AG09309 (cell line): ENCODE data around the gene VAMP8.

Source experiments
- DNase-seq: peaks from one replicate; pipeline ENCODE4 v3.0.0-alpha.2; 2010; ENCODE audit warnings: low read depth
- H3K4me3 ChIP-seq: 2 replicates; pipeline ENCODE4 v1.5.1; 2011; ENCODE audit warnings: mild to moderate bottlenecking, low read depth, low read length, moderate library complexity; ENCODE audit not compliant: control insufficient read depth
- TF ChIP-seq, protein P1 (sequence below): IDR thresholded peaks from 2 replicates; pipeline ENCODE4 v1.5.1; 2011; ENCODE audit warnings: mild to moderate bottlenecking, low read depth, low read length, inconsistent platforms; ENCODE audit not compliant: insufficient read depth, control insufficient read depth; ENCODE audit errors: missing control alignments

The VAMP8 gene

DNA sequence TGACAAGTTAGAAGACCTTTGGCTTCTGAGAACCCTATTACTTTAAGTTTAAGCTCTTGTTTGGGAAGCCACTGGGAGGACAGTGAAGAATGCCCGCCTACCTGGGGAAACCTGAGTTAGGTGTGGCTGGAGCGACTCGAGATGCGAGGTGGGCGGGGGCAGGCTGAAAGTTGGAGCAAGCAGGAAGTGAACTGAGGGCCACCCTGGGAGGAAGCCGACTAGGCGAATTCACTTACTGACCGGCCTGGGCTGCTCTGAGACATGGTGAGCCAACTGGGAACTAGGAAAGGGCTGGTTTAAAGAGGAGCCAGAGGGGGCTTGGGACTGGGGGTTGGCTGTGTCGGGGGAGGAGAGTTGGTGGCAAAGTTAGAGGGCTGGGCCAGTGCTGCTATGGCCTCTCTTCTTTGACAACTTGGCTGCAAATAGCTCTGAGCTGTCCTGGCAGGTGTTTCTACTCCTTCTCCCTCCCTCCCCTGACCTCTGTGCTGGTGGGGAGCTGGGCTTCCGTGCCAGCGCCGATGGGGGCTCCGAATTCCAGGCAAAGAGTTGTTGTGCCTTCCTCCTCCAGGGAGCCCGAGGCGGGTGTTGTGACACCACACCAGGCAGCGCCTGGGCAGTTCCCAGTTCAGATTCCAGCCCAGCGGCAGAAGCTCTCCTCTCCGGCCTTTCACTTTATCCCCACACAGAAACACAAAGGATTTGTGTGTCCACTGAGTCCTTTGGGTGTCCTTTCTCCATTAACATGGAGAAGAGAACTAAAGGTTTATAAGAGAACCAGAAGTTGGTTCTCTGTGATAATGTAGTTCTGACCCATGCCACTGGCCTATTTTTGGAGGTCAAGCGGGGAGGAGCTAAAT is at the start of gene VAMP8:
Gene VAMP8 (plus strand): TSS at position 201 of the 857 bp plus-strand sequence. CDS start 61 bp downstream, at position 262.
- TF ChIP-seq, protein P1, sequence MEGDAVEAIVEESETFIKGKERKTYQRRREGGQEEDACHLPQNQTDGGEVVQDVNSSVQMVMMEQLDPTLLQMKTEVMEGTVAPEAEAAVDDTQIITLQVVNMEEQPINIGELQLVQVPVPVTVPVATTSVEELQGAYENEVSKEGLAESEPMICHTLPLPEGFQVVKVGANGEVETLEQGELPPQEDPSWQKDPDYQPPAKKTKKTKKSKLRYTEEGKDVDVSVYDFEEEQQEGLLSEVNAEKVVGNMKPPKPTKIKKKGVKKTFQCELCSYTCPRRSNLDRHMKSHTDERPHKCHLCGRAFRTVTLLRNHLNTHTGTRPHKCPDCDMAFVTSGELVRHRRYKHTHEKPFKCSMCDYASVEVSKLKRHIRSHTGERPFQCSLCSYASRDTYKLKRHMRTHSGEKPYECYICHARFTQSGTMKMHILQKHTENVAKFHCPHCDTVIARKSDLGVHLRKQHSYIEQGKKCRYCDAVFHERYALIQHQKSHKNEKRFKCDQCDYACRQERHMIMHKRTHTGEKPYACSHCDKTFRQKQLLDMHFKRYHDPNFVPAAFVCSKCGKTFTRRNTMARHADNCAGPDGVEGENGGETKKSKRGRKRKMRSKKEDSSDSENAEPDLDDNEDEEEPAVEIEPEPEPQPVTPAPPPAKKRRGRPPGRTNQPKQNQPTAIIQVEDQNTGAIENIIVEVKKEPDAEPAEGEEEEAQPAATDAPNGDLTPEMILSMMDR: no peak
- H3K4me3 ChIP-seq: no peak within 1 kb of the TSS
- DNase-seq: no peak

DNA sequence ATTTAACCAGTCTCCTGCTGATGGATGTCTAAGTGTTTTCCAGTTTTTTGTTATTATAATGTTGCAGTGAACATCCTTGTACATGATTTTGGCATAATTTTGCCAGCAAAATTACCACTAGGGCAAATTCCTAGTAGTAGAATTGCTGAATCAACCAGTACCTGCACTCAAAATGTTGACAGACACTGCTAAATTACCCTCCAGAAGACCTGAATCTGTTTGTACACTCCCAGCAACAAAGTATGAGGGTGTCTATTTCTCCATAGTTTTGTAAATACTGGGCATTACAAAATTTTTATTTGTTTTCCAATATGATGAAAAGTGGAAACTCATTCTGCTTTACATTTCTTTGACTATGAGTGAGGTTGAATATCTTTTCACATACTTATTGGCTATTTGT is 49.6 kb upstream of the VAMP8 start:
- TF ChIP-seq, protein P1: no peak
- no peak overlapping the region for H3K4me3 ChIP-seq
- DNase-seq: no peak

DNA sequence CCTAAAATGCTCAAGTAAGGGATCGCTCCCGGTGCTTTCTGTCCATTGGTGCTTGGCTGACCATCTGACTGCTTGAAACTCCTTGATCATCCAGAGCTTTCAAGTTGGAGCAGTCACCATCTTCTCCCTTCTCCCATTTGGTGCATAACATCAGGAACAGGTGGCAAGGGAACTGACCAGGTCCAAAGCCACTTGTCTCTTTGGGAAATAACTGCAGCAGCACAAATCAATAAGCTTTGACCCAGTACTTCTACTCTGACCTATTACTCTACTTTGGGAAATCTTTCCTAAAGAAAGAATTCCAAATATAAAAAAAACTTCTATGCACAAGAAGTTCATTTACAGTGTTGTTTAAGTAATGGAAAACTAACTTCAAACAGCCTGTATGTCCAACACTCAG is 49.0 kb upstream of the VAMP8 start:
- no peak for DNase-seq
- H3K4me3 ChIP-seq: no peak overlapping the region
- TF ChIP-seq, protein P1: no peak

DNA sequence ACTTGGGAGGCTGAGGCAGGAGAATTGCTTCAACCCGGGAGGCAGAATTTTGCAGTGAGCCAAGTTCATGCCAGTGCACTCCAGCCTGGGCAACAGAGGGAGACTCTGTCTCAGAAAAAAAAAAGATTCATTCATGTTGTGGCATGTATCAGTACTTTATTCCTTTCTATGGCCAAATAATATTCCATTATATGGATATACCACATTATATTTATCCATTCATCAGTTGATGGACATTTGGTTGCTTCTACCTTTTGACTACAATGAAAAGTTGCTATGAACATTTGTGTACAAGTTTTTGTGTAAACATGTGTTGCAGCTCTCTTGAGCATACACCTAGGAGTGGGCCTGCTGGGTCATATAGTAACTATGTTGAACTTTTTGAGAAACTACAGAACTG is 47.6 kb upstream of the VAMP8 start:
- TF ChIP-seq, protein P1: no peak
- no peak overlapping the region for H3K4me3 ChIP-seq
- DNase-seq: no peak

DNA sequence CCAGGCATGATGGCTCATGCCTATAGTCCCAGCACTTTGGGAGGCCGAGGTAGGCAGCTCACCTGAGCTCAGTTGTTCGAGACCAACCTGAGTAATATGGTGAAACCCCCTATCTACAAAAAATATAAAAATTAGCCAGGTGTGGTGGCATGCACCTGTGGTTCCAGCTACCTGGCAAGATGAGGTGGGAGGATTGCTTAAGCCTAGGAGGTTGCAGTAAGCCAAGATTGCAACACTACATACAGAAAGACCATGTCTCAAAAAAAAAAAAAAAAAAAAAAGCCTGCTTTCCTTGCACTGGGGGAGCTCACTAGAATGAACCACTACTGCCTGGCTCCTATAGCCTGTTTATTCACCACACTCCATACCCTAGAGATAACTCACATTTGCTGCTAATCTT is 45.8 kb upstream of the VAMP8 start:
- no peak for DNase-seq
- TF ChIP-seq, protein P1: no peak
- H3K4me3 ChIP-seq: no peak overlapping the region

DNA sequence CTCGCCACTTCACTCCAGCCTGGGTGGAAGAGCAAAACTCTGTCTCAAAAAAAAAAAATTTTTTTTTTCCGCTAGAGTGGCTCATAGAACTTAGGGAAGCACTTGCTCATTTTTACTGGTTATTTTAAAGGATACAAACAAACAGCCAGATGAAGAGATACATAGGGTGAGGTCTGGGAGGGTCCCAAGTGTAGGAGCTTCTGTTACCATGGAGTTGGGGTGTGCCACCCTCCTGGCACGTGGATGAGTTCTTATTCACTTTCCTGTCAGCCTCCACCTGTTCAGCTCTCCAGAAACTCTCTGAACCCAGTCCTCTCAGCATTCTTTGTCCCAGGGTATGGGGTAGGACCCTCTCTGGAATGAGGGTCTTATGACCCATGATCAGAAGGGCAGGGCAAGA is 43.3 kb upstream of the VAMP8 start:
- no peak for DNase-seq
- H3K4me3 ChIP-seq: no peak overlapping the region
- TF ChIP-seq, protein P1: no peak
